ENCODE data around the gene GRM6.

GRM6 gene

DNA sequence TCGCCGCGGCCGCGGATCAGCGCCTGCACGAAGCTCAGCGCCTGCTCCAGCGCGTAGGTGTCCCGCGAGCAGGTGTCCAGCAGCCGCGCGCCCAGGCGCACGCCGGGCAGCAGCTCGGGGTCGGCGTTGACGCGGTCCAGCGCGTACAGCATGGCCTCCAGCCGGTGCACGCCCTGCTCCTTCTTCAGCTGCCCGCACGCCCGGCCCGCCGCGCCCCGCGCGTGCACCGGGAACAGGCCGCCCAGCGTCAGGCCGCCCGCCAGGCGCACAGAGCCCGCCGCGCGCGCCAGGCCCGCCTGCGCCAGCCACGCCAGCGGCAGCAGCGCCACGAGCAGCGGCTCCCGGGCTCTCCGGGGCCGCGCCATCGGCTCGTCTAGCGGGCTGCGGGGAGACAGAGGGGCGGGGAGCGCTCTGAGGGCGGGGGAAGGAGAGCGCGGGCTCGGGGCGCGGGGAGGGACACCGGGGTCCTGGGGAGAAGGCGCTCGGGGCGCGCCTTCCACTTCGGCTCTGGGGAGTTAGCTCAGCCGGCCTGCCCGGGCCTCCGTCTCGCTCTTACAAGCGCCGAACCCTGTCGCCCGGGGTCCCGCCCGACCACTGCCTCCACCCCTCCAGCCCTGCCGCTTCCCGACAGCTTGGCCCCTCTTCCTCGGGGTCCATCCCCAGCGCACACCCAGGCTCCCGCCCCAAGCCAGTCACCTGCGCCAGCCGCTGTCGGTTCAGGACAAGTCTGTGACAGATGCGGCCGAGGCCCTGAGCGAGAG lies at the start of gene GRM6:
Gene GRM6 (minus strand): TSS at position 741 of the 761 bp plus-strand sequence. CDS start 376 bp downstream, at position 365.
- no peak for DNase-seq (ENCODE audit: low spot score)

GRCh38 chr5:179044765-179045164 lies 49.6 kb upstream of the GRM6 start:
- no peak for DNase-seq (ENCODE audit: low spot score)

DNA sequence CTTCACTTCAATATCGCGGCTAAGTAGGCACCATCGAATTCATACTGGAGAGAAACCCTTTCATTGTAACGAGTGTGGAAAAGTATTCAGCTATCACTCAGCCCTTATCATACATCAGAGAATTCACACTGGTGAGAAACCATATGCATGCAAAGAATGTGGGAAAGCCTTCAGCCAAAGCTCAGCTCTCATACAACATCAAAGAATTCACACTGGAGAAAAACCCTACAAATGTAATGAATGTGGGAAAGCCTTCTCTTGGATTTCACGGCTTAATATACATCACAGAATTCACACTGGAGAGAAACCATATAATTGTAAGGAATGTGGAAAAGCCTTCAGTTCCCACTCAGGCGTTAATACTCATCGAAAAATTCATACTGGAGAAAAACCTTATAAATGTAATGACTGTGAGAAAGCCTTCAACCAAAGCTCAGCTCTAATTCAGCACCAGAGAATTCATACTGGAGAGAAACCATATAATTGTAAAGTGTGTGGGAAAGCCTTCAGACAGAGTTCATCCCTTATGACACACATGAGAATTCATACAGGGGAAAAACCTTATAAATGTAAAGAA lies 38.0 kb upstream of the GRM6 start:
- no peak for DNase-seq (ENCODE audit: low spot score)

DNA sequence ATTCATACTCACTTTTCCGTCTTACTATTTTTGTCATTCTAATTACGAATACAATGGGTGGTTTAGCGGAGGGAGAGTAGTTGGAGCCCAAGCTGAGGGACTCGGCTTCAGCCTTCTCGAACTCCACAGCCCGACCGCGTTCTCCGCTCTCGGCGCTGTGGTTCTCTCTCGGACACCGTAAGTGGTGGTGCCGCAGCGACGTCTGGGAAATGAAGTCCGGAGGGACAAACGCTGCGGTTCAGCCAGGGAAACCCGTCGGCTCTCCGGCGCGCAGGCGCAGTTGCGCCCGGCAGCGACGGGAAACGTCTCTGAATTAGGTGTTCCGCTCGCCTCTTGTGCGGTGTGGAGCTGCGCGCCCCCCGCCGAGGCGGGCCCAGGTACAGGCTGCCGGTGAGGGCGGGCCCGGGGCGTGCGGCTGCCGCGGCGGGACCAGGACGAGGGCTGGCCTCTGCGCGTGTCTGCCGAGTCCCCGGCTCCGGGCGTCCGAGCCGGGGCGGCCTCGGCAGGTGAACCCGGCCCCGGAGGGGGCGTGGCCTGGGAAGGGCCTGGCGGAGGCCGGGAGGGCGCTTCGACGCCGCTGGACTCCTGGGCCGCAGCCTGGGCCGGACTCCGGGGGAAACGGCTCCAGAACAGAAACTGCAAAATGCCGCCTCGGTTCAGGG lies 28.5 kb upstream of the GRM6 start, which contains the start of gene ZNF879:
Gene ZNF879 (plus strand): TSS at position 277 of the 662 bp plus-strand sequence. CDS start 1,201 bp downstream, outside the sequence.
- DNase-seq (ENCODE audit: low spot score), result peak; percentile 91

- no peak for DNase-seq (ENCODE audit: low spot score)
Measured at GRCh38 chr5:179008667-179009066, 13.5 kb upstream of the GRM6 start.

DNA sequence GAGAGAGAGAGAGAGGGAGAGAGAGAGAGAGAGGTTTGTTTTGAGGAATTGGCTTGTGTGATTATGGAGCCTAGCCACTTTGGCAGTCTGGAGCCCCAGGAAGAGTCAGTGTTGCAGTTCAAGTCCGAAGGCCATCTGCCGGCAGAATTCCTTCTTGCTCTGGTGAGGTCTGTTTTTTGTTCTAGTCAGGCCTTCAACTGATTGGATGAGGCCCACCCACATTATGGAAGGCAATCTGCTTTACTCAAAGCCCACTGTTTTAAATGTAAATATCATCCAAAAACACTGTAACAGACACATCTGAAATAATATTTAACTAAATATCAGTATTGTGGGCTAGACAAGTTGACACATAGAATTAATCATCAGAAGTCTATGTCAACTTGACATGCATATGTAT lies 11.4 kb upstream of the GRM6 start:
- no peak for DNase-seq (ENCODE audit: low spot score)

DNA sequence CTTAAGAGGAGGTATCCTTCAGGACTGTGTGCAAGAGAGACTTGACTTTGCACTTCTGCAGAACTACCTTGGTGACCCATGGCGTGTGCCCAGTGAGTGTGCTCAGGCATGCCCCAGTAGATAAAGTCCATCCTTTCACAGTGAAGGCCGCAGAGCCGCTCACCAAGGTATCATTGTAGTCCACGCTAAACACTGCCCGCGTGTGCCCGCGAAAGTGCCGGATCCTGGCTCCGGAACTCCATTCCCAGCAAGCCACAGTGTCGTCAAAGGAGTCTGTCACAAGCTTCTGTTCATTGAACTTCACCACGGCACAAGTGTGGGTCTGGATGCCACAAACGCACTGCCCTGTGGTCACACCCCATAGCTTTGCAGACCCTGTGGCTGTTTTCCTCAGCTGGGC lies 3.3 kb upstream of the GRM6 start:
- no peak for DNase-seq (ENCODE audit: low spot score)

DNA sequence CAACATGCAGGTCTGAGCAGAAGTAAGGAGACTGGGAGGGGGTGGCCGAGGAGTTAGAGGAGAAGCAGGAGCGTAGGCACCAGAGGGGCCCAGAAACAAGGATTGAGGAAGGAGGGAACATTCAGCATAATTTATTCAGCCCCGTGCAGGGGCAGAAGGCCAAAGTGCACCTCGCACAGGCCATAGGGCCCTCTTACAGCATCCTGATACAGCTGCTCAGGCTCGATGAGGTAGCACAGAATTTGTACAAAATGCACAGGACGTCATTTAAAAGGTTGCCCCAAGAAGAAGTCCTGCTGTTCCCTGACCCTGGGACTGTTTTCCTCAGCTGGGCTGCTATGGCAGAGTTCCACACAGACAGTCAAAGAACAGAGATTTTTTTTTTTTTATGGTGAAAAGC lies 2.1 kb upstream of the GRM6 start:
- DNase-seq (ENCODE audit: low spot score), result no peak

GRCh38 chr5:178996156-178996555 lies 1.0 kb upstream of the GRM6 start:
- DNase-seq (ENCODE audit: low spot score), result no peak

- DNase-seq (ENCODE audit: low spot score), result no peak
Measured at GRCh38 chr5:178995341-178995690, 196 bp upstream of the GRM6 start.

DNA sequence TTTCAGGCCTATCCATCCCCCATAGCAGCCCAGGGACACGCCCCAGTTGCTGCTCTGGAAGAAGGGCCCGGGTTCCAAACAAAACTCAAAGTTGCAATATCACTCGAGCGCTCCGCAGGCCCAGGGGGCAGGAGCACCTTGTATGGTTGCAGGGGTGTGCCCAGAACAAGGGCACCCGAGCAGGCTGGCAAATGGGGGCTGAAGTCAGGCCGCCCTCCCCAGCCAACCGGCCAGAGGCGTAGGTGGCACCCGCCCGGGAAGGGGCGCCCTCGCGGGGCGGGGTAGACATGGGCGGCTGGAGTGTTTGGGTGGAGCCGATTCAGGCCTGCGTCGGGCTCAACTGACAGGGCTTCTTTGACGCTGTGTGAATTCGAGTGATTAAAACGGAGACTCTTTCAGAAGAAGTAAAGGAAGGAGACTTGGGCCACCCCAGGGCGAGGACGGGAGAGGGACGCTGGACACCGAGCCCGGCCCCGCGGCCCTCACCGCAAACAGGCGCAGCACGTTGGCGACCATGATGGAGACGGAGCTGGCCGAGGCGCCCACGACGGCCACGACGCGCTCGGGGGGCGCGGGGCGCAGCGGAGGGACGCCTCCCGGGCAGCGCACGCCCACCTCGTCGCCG lies 1.1 kb downstream of the GRM6 start:
- no peak for DNase-seq (ENCODE audit: low spot score)

GRCh38 chr5:178993236-178993765 lies 1.8 kb downstream of the GRM6 start:
- no peak for DNase-seq (ENCODE audit: low spot score)

DNA sequence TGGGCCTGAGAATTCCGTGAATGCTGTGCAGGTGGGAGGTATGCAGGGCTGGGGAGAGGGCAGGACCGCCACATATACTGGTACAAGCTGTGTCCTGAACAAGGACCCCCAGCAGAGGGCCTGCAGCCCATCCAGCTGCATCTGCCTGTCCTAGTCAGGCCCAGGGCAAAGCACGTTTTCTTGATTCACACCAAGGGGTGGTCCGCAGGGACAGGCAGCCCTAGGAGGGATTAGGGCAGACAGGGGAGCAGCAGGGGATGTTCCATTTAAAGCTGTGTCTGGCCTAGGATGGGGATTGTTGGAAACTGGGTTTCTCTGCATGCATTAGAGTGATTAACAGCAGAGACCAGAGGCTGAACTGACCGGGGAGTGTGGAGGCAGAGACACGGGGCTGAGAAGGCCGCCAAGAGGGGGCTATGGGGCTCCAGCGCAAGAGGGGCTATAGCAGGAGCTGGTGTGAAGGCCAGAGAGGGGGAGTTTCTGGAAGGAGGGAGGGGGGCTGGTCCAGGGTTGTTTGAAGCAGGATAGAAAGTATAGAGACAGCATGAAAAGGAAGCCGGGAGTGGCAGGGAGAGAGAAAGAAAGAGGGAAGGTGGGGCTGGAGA lies 2.7 kb downstream of the GRM6 start:
- DNase-seq (ENCODE audit: low spot score), result no peak

DNA sequence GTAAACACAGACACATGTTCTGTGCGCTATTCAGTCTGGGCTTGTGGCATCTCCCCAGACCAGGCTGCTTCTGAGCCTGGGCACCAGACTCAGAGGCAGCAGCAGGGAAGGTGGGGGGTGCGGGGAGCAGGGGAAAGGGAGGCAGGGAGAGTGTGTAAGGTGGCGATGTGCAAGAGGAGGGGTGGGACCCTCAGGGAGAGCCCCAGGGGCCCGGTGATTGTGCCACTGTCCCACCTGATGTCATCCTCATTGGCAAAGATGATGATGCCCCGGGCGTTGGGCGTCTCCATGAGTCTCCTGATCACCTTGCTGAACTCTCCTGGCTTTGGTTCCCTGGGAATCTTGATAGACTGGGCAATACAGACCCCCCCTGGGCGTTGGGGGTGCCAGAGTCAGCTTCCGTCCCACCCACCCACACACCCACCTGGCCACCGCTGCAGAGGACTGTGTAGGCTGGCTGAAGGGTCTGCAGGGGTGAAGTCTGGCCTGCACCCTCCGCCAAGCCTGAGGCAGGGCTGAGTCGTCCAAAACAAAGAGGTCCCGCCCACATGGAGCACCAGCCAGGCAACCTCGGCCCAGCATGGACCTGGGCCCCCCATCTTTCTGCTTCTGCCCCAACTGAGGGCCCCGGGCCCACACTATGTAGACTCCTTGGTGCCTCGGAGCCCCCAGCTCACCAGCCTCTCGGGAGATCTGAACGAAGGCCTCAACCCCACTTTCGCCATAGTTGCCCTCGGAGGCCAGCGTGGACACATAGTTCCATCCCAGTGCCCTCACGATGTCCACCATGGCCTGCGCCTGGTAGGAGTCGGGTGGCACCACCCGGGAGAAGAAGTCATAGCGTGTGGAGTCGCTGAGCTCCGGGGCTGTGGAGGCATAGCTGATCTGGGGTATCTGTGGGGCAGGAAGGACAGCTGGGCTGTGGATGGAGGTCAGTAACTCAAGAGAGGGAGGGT lies 3.7 kb downstream of the GRM6 start:
- DNase-seq (ENCODE audit: low spot score), result no peak

DNA sequence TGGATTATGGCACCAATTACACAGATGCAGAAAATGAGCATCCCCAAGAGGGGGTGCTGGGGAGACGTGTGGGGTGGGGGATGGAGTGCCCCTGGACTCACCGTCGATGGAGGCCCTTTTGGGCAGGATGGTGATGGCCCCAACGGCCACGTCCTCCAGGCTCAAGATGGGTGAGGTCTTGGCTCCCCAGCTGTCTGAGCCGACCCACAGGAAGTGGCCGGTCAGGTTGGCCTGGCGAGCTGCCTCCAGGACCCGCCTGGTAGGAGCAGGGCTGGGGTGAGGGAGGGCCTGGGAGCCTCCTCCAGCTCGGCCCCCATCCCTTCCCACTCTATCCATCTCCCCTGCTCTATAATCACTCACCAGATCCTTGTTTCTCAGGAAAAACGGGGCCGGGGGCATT lies 4.6 kb downstream of the GRM6 start:
- DNase-seq (ENCODE audit: low spot score), result no peak

DNA sequence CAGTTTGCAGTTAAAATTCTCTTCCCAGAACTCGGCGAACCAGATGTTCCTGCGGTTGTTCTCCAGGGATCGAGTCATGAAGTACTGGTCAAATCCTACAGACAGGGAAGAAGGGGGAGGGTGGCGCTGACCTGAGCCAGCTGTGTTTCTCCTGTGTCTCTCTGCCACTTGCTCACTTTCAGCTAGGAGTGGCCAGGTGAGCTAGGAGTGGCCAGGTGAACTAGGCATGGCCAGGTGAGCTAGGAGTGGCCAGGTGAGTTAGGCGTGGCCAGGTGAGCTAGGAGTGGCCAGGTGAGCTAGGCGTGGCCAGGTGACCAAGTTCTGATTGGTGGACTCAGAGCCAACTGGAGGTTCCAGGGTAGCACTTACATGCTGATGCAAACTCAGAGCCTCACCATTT lies 5.8 kb downstream of the GRM6 start:
- DNase-seq (ENCODE audit: low spot score), result no peak

DNA sequence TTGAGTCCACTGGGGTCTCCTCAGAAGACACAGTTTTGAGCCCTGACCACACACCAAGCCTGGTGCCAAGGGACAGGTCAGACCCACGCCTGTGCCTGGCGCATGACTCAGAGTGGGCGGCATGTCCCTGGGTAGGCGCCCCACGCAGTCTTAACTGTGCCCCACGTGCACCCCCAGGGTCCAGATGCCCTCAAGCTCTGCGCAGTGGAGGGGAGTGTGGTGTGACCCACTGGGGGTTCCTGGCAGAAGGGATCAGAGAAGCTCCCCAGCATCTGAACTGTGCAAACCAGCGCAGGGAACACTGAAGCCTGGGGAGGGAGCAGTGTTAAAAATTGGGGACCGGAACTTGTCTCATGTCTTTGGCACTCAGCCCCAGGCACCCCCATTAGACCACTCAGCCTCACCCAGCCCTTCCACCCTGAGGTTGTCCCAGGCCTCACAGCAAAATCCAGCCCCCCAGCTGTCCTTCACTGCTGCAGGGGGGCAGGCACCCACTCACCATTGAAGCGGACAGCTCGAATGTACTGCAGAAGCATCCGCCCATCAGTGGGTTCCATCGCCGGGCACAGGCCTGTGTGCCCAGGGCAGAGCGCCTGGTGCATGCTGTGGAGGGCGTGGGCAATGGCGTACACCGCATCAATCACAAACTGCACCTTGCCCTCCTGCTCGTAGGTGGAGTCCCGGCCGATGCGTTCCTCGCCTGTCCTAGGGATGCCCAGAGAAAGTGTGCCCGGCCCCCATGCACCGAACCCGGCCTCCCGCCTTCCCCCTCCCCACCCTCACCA lies 6.5 kb downstream of the GRM6 start:
- DNase-seq (ENCODE audit: low spot score), result no peak

- no peak for DNase-seq (ENCODE audit: low spot score)
Measured at GRCh38 chr5:178986326-178986960, 8.7 kb downstream of the GRM6 start.

GRCh38 chr5:178984145-178985072 lies 10.7 kb downstream of the GRM6 start:
- DNase-seq (ENCODE audit: low spot score), result no peak
